ENCODE results near the gene PSEN1. TPM values are rescaled to one million over a fixed set of nuclear protein-coding genes. Genes with fewer than 3 reads are reported as not detected.

PSEN1 gene
- total and polyA plus RNA-seq, 2 donors (not counting 3 experiments of a cell fraction or from before 2014, with no cell fraction given), result 16.5 to 36.8 TPM

GRCh38 chr14:73254247-73255004 lies 118.1 kb downstream of the PSEN1 start:
- ChIA-PET CTCF (no interaction called here), POLR2A (no interaction called here)
- TF ChIP-seq EZH2 (IDR thresholded peaks at IDR 0.05; ENCODE audit: borderline replicate concordance, low read depth, low read length, severe bottlenecking), result no peak
- TF ChIP-seq JUN (IDR thresholded peaks at IDR 0.05; ENCODE audit: borderline replicate concordance, insufficient read depth, insufficient read length, low read depth), result no peak
- TF ChIP-seq POLR2AphosphoS5 (IDR thresholded peaks at IDR 0.05; ENCODE audit: insufficient read depth, low read depth, low read length), result no peak
- no peak for TF ChIP-seq FOS (IDR thresholded peaks at IDR 0.05; ENCODE audit: borderline replicate concordance, insufficient read depth, low read length)
- no peak for TF ChIP-seq CTCF (IDR thresholded peaks at IDR 0.05; ENCODE audit: extremely low read depth in 1 of 2, insufficient read depth in 1 of 2, low read depth in 1 of 2, low read length in 2 of 2)
- TF ChIP-seq GATA2 (IDR thresholded peaks at IDR 0.05; ENCODE audit: insufficient read depth, insufficient read length, low read depth, low read length), result no peak
- no peak for TF ChIP-seq MAX (IDR thresholded peaks at IDR 0.05; ENCODE audit: insufficient read depth, insufficient read length)
- Histone ChIP-seq H3K27ac (ENCODE audit: insufficient read depth, low read depth, low read length) (no peak overlapping the region), H3K27me3 (ENCODE audit: control insufficient read depth in 2 of 2, insufficient read depth in 2 of 2, low read length in 2 of 2) (no peaks in the 10 kb centered on the region), H3K9me3 (replicated peaks; ENCODE audit: control insufficient read depth, insufficient read depth, low read length) (no peaks in the 10 kb centered on the region), H4K20me1 (replicated peaks; ENCODE audit: control insufficient read depth, extremely low read depth, insufficient read depth, low read length) (no peaks in the 10 kb centered on the region), H3K79me2 (ENCODE audit: control insufficient read depth, insufficient read depth, low read length) (no peaks in the 10 kb centered on the region), H3K9ac (replicated peaks; ENCODE audit: extremely low read depth, insufficient read depth, low read length) (no peak overlapping the region), H3K4me2 (ENCODE audit: insufficient read depth, low read length) (no peak overlapping the region), H3K9me1 (replicated peaks; ENCODE audit: control insufficient read depth, extremely low read depth, insufficient read depth, low read length) (no peaks in the 10 kb centered on the region), H3K36me3 (ENCODE audit: control insufficient read depth in 2 of 2, extremely low read depth in 1 of 2, insufficient read depth in 2 of 2, low read length in 2 of 2) (no peaks in the 10 kb centered on the region), H3K4me3 (replicated peaks in 1 of 3; ENCODE audit: insufficient read depth in 1 of 3, low read depth in 1 of 3, low read length in 3 of 3) (no peak overlapping the region), H2AFZ (ENCODE audit: low read depth, low read length) (no peak overlapping the region), H3K4me1 (ENCODE audit: control insufficient read depth, extremely low read depth, insufficient read depth, low read length) (no peaks in the 10 kb centered on the region)
- no TSS peak for BruUV-seq (replicated peaks)
- DNase-seq (ENCODE audit: low read depth, low spot score) (no peak), FAIRE-seq (no peak)
- intact Hi-C loops (cut with micrococcal nuclease) (no loop called here), dilution Hi-C loops (cut with MboI; ENCODE audit: extremely low pct_ligation_motif_present, low sequenced_read_pairs) (no loop called here)

Data from endothelial cell of umbilical vein (primary cell).